ENCODE measurements around the gene POLR2C.

- TF ChIP-seq CTCF (IDR thresholded peaks at IDR 0.05) = no peak
- no peak for TF ChIP-seq POLR2A (IDR thresholded peaks at IDR 0.05)
Measured at GRCh38 chr16:57468346-57468745, 5.9 kb downstream of the POLR2C start.

Data from body of pancreas (tissue), 4 donors.